H1 (cell line): ENCODE measurements around the gene KRTAP10-7. TPM values are rescaled to one million over a fixed set of nuclear protein-coding genes. Genes with fewer than 3 reads are reported as not detected.
"Not testable (repeated sequence)": the region's sequence is repeated elsewhere in the genome, so short reads cannot be mapped to it uniquely, and the experiment has no call there.

Source experiments
- CTCF ChIA-PET: fragments of 300-600 bp; sonication (Branson Sonifier 250); formaldehyde crosslinking; loops from one replicate; lab custom pipeline; 2021; ENCODE audit not compliant: partially characterized antibody; lab: Charles Lee
- POLR2A ChIA-PET: fragments of 300-600 bp; sonication (Branson Sonifier 250); formaldehyde crosslinking; loops from one replicate; lab custom pipeline; 2021; ENCODE audit warnings: inconsistent platforms; ENCODE audit not compliant: partially characterized antibody; lab: Charles Lee
- DNase-seq, 2 experiments: peaks; one replicate each; pipeline versions ENCODE4 v3.0.0 to v3.0.0-alpha.2; 2010 to 2022; ENCODE audit warnings: low spot score in 2 of 2, low read depth in 1 of 2, mixed read lengths in 1 of 2
- FAIRE-seq: peaks from 2 replicates; lab custom pipeline; 2011; peaks lifted over from hg19 to GRCh38; lab: Jason Lieb, UNC
- H2AFZ ChIP-seq: 2 replicates; pipeline ENCODE4 v1.8.1; 2012; ENCODE audit warnings: low read length, inconsistent platforms
- H2AK5ac ChIP-seq: 2 replicates; pipeline ENCODE4 v1.6.1; 2013; ENCODE audit warnings: low read depth, low read length
- H2BK120ac ChIP-seq: replicated peaks from 2 replicates; pipeline ENCODE3; 2013; ENCODE audit warnings: low read depth, low read length, inconsistent platforms
- H2BK12ac ChIP-seq: 2 replicates; pipeline ENCODE4 v1.6.1; 2013; ENCODE audit warnings: low read depth, low read length
- H2BK15ac ChIP-seq: 2 replicates; pipeline ENCODE4 v1.6.1; 2013; ENCODE audit warnings: low read length
- H2BK20ac ChIP-seq: 2 replicates; pipeline ENCODE4 v1.6.1; 2013; ENCODE audit warnings: low read length
- H2BK5ac ChIP-seq: 2 replicates; pipeline ENCODE4 v1.6.1; 2013; ENCODE audit warnings: low read depth, low read length
- H3K14ac ChIP-seq: 2 replicates; pipeline ENCODE4 v1.6.1; 2013; ENCODE audit warnings: inconsistent platforms; ENCODE audit not compliant: insufficient read length
- H3K18ac ChIP-seq: 2 replicates; pipeline ENCODE4 v1.6.1; 2013; ENCODE audit warnings: low read length; ENCODE audit errors: extremely low read depth
- H3K23ac ChIP-seq: 2 replicates; pipeline ENCODE4 v1.6.1; 2013; ENCODE audit warnings: inconsistent platforms; ENCODE audit not compliant: insufficient read length
- H3K23me2 ChIP-seq: 2 replicates; pipeline ENCODE4 v1.6.1; 2013; ENCODE audit warnings: low read depth, low read length
- H3K27ac ChIP-seq: 2 replicates; pipeline ENCODE4 v1.6.1; 2011; ENCODE audit warnings: low read depth, low read length, inconsistent platforms
- H3K27me3 ChIP-seq, 4 experiments: replicated peaks in 1 of 4; 1 replicate in 1 of 4; 2 replicates in 3 of 4; pipeline versions ENCODE4 v1.6.1 to v1.8.1; 2011 to 2013; ENCODE audit warnings: low read length in 3 of 4, mild to moderate bottlenecking in 3 of 4, inconsistent platforms in 2 of 4, mixed read lengths in 2 of 4, moderate library complexity in 1 of 4; ENCODE audit not compliant: control insufficient read depth in 3 of 4, insufficient read depth in 3 of 4; ENCODE audit errors: extremely low read depth in 1 of 4
- H3K36me3 ChIP-seq, 4 experiments: 2 replicates each; pipeline versions ENCODE4 v1.6.1 to v1.8.1; 2011 to 2013; ENCODE audit warnings: mild to moderate bottlenecking in 4 of 4, low read length in 3 of 4, moderate library complexity in 2 of 4, control low read depth in 1 of 4, inconsistent platforms in 1 of 4; ENCODE audit not compliant: insufficient read depth in 4 of 4, control insufficient read depth in 2 of 4
- H3K4ac ChIP-seq: replicated peaks from 2 replicates; pipeline ENCODE3; 2013; ENCODE audit warnings: low read length, low read depth, mixed read lengths, inconsistent platforms; ENCODE audit not compliant: insufficient read length
- H3K4me1 ChIP-seq, 4 experiments: replicated peaks in 1 of 4; 1 replicate in 1 of 4; 2 replicates in 3 of 4; pipeline versions ENCODE4 v1.6.1 to v1.8.1; 2011 to 2013; ENCODE audit warnings: low read length in 3 of 4, inconsistent platforms in 2 of 4, mixed read lengths in 1 of 4; ENCODE audit not compliant: insufficient read depth in 4 of 4, control insufficient read depth in 3 of 4
- H3K4me2 ChIP-seq, 2 experiments: 2 replicates each; pipeline versions ENCODE4 v1.6.1 to v1.8.1; 2011 to 2013; ENCODE audit warnings: low read depth in 2 of 2, low read length in 2 of 2, control low read depth in 1 of 2, inconsistent platforms in 1 of 2, mild to moderate bottlenecking in 1 of 2; ENCODE audit not compliant: insufficient read depth in 1 of 2
- H3K4me3 ChIP-seq, 4 experiments: fragments of 200-600, 300-600 bp in 1 of 4; sonication (generic), shearing (Covaris generic), sonication (Bioruptor Twin) in 1 of 4; 2 replicates each; pipeline versions ENCODE4 v1.5.1 to v1.8.1; 2011 to 2016; ENCODE audit warnings: low read length in 4 of 4, low read depth in 3 of 4, control low read depth in 2 of 4, inconsistent platforms in 2 of 4, mild to moderate bottlenecking in 2 of 4, mixed read lengths in 1 of 4, moderate library complexity in 1 of 4; ENCODE audit not compliant: insufficient read depth in 2 of 4; ENCODE audit errors: extremely low read depth in 1 of 4
- H3K56ac ChIP-seq: replicated peaks from 2 replicates; pipeline ENCODE3; 2013; ENCODE audit warnings: low read depth, mild to moderate bottlenecking, mixed read lengths, low read length, inconsistent platforms; ENCODE audit not compliant: insufficient read length
- H3K79me1 ChIP-seq: 2 replicates; pipeline ENCODE4 v1.6.1; 2013; ENCODE audit warnings: low read depth, low read length, control low read depth
- H3K79me2 ChIP-seq, 2 experiments: 2 replicates each; pipeline versions ENCODE4 v1.6.1 to v1.8.1; 2012 to 2013; ENCODE audit warnings: low read length in 2 of 2, mild to moderate bottlenecking in 2 of 2, inconsistent platforms in 1 of 2; ENCODE audit not compliant: insufficient read depth in 2 of 2, control insufficient read depth in 1 of 2
- H3K9ac ChIP-seq, 4 experiments: replicated peaks in 1 of 4; 1 replicate in 1 of 4; 2 replicates in 3 of 4; pipeline versions ENCODE4 v1.6.1 to v1.8.1; 2011 to 2013; ENCODE audit warnings: low read depth in 3 of 4, low read length in 3 of 4, control low read depth in 2 of 4, mild to moderate bottlenecking in 2 of 4, moderate library complexity in 2 of 4, inconsistent platforms in 1 of 4; ENCODE audit errors: extremely low read depth in 1 of 4
- H3K9me3 ChIP-seq, 2 experiments: 2 replicates each; pipeline versions ENCODE4 v1.6.1 to v1.8.1; 2012 to 2013; ENCODE audit warnings: mild to moderate bottlenecking in 2 of 2, moderate library complexity in 2 of 2, control low read depth in 1 of 2, inconsistent platforms in 1 of 2, low read depth in 1 of 2, low read length in 1 of 2, mixed read lengths in 1 of 2; ENCODE audit not compliant: insufficient read depth in 2 of 2
- H4K20me1 ChIP-seq, 2 experiments: replicated peaks in 1 of 2; 2 replicates each; pipeline versions ENCODE3 to v1.8.1; 2011 to 2013; ENCODE audit warnings: inconsistent platforms in 2 of 2, low read length in 2 of 2, mild to moderate bottlenecking in 1 of 2; ENCODE audit not compliant: insufficient read depth in 2 of 2, control insufficient read depth in 1 of 2
- H4K5ac ChIP-seq: 2 replicates; pipeline ENCODE4 v1.6.1; 2013; ENCODE audit warnings: low read length, low read depth, mixed read lengths, inconsistent platforms; ENCODE audit not compliant: insufficient read length
- H4K8ac ChIP-seq: 2 replicates; pipeline ENCODE4 v1.8.0; 2013; ENCODE audit warnings: mild to moderate bottlenecking, moderate library complexity, low read length, inconsistent platforms; ENCODE audit not compliant: insufficient read depth; ENCODE audit errors: extremely low read depth
- H4K91ac ChIP-seq: replicated peaks from 2 replicates; pipeline ENCODE3; 2013; ENCODE audit warnings: low read length, mixed read lengths, inconsistent platforms; ENCODE audit not compliant: insufficient read length
- WGBS, 2 experiments: shearing (Covaris generic) in 1 of 2; methylation state at CpG; one replicate each; pipeline versions ENCODE4 v1.1.6 to v1.1.7; 2013 to 2015; ENCODE audit warnings: low lambda C conversion rate in 2 of 2, mixed read lengths in 2 of 2, inconsistent platforms in 1 of 2, low coverage in 1 of 2, missing lambda C conversion rate in 1 of 2; ENCODE audit not compliant: insufficient replicate concordance in 2 of 2, insufficient coverage in 1 of 2, insufficient read length in 1 of 2; ENCODE audit errors: extremely low coverage in 1 of 2, missing lambda C conversion rate in 1 of 2; 5-methylcytosine and 5-hydroxymethylcytosine counted together
- polyA plus RNA-seq, 7 experiments: library from polyadenylated mRNA; depleted of rRNA in 3 of 7; stranded (reverse) in 5 of 7; unstranded in 2 of 7; fragments of >200 nt in 5 of 7; fragments of 200-250 nt in 2 of 7; gene quantifications; 1 replicate in 5 of 7; 2 replicates in 1 of 7; 4 replicates in 1 of 7; pipeline versions ENCODE4 v1.2.1 to v1.2.3, GENCODE V29; 2011 to 2013; ENCODE audit warnings: missing spikeins in 2 of 7, mixed read lengths in 2 of 7
- total RNA-seq: library from RNA; stranded (reverse); fragmentation: NEBNext Ultra II Directional; extraction: Animal tissue kit (Norgen Biotek cat#: 25700); gene quantifications from 2 replicates; pipeline ENCODE4 v1.2.1, GENCODE V29; 2021

KRTAP10-7 gene
- total and polyA plus RNA-seq, 2 of the 8 experiments (the other 6 are each of a cell fraction or from before 2014, with no cell fraction given) = not detected

DNA sequence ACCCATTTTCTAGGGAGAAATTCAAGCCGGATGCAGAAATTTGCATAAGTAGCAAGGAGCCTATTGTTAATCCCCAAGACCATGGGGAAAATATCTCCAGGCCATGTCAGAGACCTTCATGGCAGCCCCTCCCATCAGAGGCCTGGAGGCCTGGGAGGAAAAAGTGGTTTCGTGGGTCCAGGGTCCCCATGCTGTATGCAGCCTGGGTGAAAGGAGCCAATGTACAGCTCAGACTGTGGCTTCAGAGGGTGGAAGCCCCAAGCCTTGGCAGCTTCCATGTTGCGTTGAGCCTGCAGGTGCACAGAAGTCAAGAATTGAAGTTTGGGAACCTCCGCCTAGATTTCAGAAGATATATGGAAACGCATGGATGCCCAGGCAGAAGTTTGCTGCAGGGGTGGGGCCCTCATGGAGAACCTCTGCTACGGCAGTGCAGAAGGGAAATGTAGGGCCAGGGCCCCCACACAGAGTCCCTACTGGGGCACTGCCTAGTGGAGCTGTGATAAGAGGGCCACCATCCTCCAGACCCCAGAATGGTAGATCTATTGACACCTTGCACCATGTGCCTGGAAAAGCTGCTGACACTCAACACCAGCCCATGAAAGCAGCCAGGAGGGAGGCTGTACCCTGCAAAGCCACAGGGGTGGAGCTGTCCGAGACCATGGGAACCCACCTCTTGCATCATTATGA lies 9.9 kb downstream of the KRTAP10-7 start:
- H3K4me1 ChIP-seq, H3K23ac ChIP-seq, H3K27ac ChIP-seq, H4K91ac ChIP-seq, H3K4me2 ChIP-seq, H3K79me2 ChIP-seq, H2BK5ac ChIP-seq, H4K20me1 ChIP-seq, H3K27me3 ChIP-seq, H3K79me1 ChIP-seq, FAIRE-seq, H4K8ac ChIP-seq, H3K18ac ChIP-seq, H3K4me3 ChIP-seq, H2BK120ac ChIP-seq, H3K23me2 ChIP-seq, H3K56ac ChIP-seq, H3K36me3 ChIP-seq, H2BK20ac ChIP-seq, H2BK15ac ChIP-seq, H3K4ac ChIP-seq, H3K9ac ChIP-seq, H2BK12ac ChIP-seq, H4K5ac ChIP-seq, H2AFZ ChIP-seq, H3K14ac ChIP-seq, POLR2A ChIA-PET, H2AK5ac ChIP-seq: not testable (repeated sequence)
- peak in 1 of 2 experiments; percentile 34 for DNase-seq
- 90% methylated on average over 7 of the region's 7 CpGs; no CpG with 5 or more reads in 1 of the 2 experiments for WGBS, 2 experiments
- CTCF ChIA-PET = interaction anchor here (0.7 to 1.5 kb wide), 3 partner anchors 87 to 183 kb away, joined by 3 to 5 read pairs (median 3); partner anchors contain the start of gene KRTAP10-12
- peaks cover 19 to 22% of the 10 kb centered on the region in 2 experiments for H3K9me3 ChIP-seq
